Epidermal melanocyte (primary cell): ENCODE data around the gene LGALS3BP.

ENCODE experiments used
- DNase-seq: peaks from one replicate; pipeline ENCODE4 v3.0.0; 2011; ENCODE audit warnings: low spot score; ENCODE audit not compliant: insufficient read length

Gene LGALS3BP

GRCh38 chr17:78940708-78941107, 39.0 kb downstream of the LGALS3BP start:
- DNase-seq, result no peak

- no peak for DNase-seq
These were observed 39.5 kb downstream of the LGALS3BP start for GRCh38 chr17:78940258-78940657.

- DNase-seq, result no peak
These were observed 40.1 kb downstream of the LGALS3BP start for GRCh38 chr17:78939615-78940014.

GRCh38 chr17:78937561-78937960, 42.2 kb downstream of the LGALS3BP start:
- DNase-seq, result no peak

GRCh38 chr17:78935419-78936323, 44.1 kb downstream of the LGALS3BP start:
- DNase-seq, result peak; percentile 48

GRCh38 chr17:78934681-78935418, 44.9 kb downstream of the LGALS3BP start:
- no peak for DNase-seq

- peak; percentile 75 for DNase-seq
These were observed 45.7 kb downstream of the LGALS3BP start for GRCh38 chr17:78933959-78934568.

- peak; percentile 62 for DNase-seq
These were observed 46.4 kb downstream of the LGALS3BP start for GRCh38 chr17:78933025-78933958.

GRCh38 chr17:78929908-78930775, 49.6 kb downstream of the LGALS3BP start:
- DNase-seq, result no peak

- DNase-seq, result peak; percentile 81
These were observed 53.8 kb downstream of the LGALS3BP start for GRCh38 chr17:78925662-78926555.

GRCh38 chr17:78925234-78925633, 54.5 kb downstream of the LGALS3BP start, which contains the start of gene TIMP2:
Gene TIMP2, minus strand, starts transcription at chr17:78925387. Its CDS starts 299 bp downstream, at chr17:78925088.
- DNase-seq, result peak; percentile 73

- no peak for DNase-seq
These were observed 55.1 kb downstream of the LGALS3BP start for GRCh38 chr17:78924481-78925151.

GRCh38 chr17:78923660-78924453, 55.9 kb downstream of the LGALS3BP start:
- no peak for DNase-seq

GRCh38 chr17:78922816-78923498, 56.8 kb downstream of the LGALS3BP start:
- DNase-seq, result no peak

- DNase-seq, result peak; percentile 33
These were observed 58.2 kb downstream of the LGALS3BP start for GRCh38 chr17:78921437-78921971.
